DOHH2 (cell line): ENCODE results near the gene SMOC1.

Experiments used
- CTCF ChIP-seq: fragments of 200-600 bp; sonication (generic); IDR thresholded peaks from one replicate; pipeline ENCODE4 v1.5.1; 2014; ENCODE audit warnings: antibody characterized with exemption, mild to moderate bottlenecking, low read depth, low read length; ENCODE audit not compliant: poor library complexity, severe bottlenecking
- EZH2phosphoT487 ChIP-seq: fragments of 200-600 bp; sonication (generic); IDR thresholded peaks from 2 replicates; pipeline ENCODE4 v1.6.1; 2017; ENCODE audit warnings: borderline replicate concordance, mild to moderate bottlenecking, antibody characterized with exemption, low read length, moderate library complexity, mixed read lengths

DNA sequence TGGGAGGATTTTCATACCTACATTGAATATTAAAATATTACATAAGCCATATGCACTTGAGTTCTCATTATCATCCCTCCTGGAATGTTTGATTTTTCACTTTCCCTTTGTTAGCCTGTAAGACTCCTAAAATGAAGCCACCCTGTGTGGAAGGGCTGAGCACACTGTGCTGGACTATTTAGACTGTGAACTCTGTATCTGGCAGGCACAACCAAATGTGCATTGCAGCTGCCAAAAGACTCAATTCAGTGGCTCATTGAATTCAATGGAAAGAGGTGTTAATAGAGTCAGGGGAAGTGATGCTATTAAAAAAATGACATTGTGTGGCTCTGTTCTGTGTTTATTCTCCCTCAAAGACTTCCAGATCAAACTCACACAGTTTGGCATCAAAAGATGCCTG lies 111.1 kb downstream of the SMOC1 start:
- TF ChIP-seq CTCF: no peak
- no peak for TF ChIP-seq EZH2phosphoT487
